GM12875 (cell line): Measurements from ENCODE around the gene DNAJC3.
"Not testable (repeated sequence)": the region's sequence is repeated elsewhere in the genome, so short reads cannot be mapped to it uniquely, and the experiment has no call there.

Source experiments
- H3K4me3 ChIP-seq: one replicate; pipeline ENCODE4 v1.5.1; 2011; ENCODE audit warnings: low read depth, low read length, control low read depth
- CTCF ChIP-seq: IDR thresholded peaks from 2 replicates; pipeline ENCODE4 v1.5.1; 2011; ENCODE audit warnings: low read depth, mild to moderate bottlenecking, control low read depth, inconsistent platforms, low read length, moderate library complexity, borderline replicate concordance; ENCODE audit not compliant: insufficient read depth

The DNAJC3 gene

DNA sequence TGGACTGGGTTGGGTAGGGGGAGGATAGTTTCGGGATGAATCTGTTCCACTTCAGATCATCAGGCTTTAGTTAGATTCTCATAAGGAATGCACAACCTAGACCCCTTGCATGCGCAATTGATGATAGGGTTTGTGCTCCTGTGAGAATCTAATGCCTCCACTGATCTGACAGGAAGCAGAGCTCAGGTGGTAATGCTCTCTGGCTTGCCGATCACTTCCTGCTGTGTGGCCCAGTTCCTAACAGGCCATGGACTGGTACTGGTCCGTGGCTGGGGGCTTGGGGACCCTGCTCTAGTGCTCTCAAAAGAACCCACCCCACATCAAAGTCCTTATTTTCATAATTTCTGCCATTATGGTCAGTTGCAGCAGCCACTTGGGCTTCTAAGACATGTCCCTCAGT is 30.1 kb downstream of the DNAJC3 start:
- H3K4me3 ChIP-seq, result no peak overlapping the region
- TF ChIP-seq CTCF, result no peak

DNA sequence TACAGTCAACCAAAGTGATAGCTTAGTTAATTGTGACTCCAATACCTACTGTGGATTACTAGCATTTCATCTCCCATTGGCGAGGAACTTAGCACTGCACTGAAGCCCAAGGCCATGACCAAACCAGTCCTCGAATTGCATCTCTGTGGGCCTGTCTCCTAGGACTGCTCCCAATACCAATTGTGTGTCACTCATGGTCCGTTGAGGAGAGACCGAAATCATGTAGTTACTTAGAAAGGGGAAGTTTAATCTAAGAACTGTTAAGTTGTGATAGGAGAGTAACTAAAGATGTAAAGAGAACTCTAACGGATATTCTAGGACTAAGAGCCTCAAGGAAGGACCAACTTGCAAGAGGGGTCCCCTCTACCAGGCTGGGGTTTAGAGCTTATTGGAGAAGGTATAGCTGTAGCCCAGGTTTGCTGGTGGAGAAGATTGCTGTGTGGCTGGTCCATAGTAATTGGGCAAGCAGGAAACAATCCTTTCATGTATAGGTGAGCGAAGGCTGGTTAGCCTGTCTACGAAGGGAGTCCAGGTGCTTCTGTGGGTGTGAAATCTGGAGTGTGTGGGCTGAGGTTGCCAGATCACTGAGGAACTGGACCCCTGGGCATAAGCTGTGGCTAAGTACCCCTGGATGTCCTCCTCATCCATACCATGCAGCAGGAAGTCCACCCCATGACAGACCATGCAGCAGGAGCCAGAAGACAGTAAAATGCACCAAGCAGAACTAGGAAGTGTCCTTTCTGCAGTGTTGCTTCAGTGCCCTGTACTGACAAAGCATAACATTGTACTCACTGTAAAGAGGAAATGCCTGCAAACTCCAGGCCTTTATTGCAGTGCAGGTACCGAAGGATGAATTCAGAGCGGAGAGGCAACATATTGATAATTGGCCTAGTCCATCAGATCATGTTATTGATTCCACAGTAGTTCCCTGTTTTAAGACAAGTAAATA is 30.8 kb downstream of the DNAJC3 start:
- no peak for TF ChIP-seq CTCF
- H3K4me3 ChIP-seq, result no peak overlapping the region

- TF ChIP-seq CTCF, result no peak
These were observed 31.4 kb downstream of the DNAJC3 start for GRCh38 chr13:95708391-95708774.

DNA sequence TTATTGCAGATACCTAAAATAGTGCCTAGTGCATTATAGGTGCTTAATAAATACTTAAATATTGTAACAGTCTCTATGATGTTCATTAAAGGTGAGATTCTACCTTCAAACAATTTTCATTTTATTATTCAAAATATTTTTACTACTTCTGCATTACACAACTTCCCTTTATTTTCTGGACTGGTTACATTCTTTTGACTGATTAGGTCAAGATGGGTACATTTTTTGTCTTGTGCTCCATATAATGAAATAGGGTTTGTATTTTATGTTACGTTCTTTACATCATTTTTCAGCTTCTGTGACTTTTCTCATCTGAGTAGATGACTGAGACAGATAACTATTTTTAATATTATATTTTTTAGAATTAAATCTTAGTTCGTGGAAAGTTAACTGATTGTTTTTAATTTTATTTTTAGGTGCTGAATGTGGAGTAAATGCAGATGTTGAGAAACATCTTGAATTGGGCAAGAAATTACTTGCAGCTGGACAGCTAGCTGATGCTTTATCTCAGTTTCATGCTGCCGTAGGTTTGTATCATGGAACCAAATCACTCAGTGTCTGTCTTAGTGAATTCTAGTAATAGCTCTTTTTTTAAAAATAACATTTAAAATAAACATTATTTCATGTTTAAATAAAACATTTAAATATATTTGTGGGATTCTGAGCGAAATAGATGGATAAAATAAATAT is 32.0 kb downstream of the DNAJC3 start:
- H3K4me3 ChIP-seq, result no peak overlapping the region
- TF ChIP-seq CTCF, result no peak

More at GRCh38 chr13:95708391-95708774, 31.4 kb downstream of the DNAJC3 start:
- no peak overlapping the region for H3K4me3 ChIP-seq

GRCh38 chr13:95710313-95710712 is 33.4 kb downstream of the DNAJC3 start:
- no peak overlapping the region for H3K4me3 ChIP-seq
- TF ChIP-seq CTCF, result no peak

- not testable (repeated sequence) for H3K4me3 ChIP-seq
These were observed 35.9 kb downstream of the DNAJC3 start for GRCh38 chr13:95712846-95713245.

- TF ChIP-seq CTCF, result no peak
- no peak overlapping the region for H3K4me3 ChIP-seq
These were observed 36.7 kb downstream of the DNAJC3 start for GRCh38 chr13:95713651-95714050.
